Mammary epithelial cell (primary cell): ENCODE results near the gene RAB4A.

Experiments used
- CTCF ChIP-seq, 2 donors: IDR thresholded peaks in 1 of 2; conservative IDR thresholded peaks in 1 of 2; 2 replicates each; pipeline ENCODE4 v1.5.1; 2011 to 2012; ENCODE audit warnings: inconsistent platforms in 2 of 2, low read length in 2 of 2, mild to moderate bottlenecking in 2 of 2, control low read depth in 1 of 2, low read depth in 1 of 2; ENCODE audit not compliant: insufficient read depth in 1 of 2; ENCODE audit errors: extremely low read depth in 1 of 2
- EZH2 ChIP-seq: IDR thresholded peaks from 2 replicates; pipeline ENCODE4 v1.6.1; 2012; ENCODE audit warnings: low read length, inconsistent platforms, borderline replicate concordance

- TF ChIP-seq EZH2 (no peak), CTCF (conservative IDR thresholded peaks at IDR 0.05 in 1 of 2, IDR thresholded peaks at IDR 0.05 in 1 of 2; ENCODE audit: extremely low read depth in 1 of 2, insufficient read depth in 1 of 2, low read depth in 1 of 2, low read length in 2 of 2) (no peak)
Observed at GRCh38 chr1:229228522-229228921, 42.4 kb upstream of the RAB4A start.
